PFSK-1 (cell line): Measurements from ENCODE around the gene CALB2.

ENCODE experiments used
- FOXP2 ChIP-seq: optimal IDR thresholded peaks from 2 replicates; pipeline ENCODE3; 2011; ENCODE audit warnings: borderline replicate concordance, control low read depth, inconsistent platforms; ENCODE audit not compliant: insufficient read depth; ENCODE audit errors: extremely low read length, extremely low read depth
- POLR2AphosphoS5 ChIP-seq: IDR thresholded peaks from 2 replicates; pipeline ENCODE4 v1.6.1; 2012; ENCODE audit warnings: low read depth, mild to moderate bottlenecking, control low read depth, low read length, moderate library complexity
- REST ChIP-seq, 2 experiments: IDR thresholded peaks; 2 replicates each; pipeline versions ENCODE4 v1.6.1 to v1.8.0; 2011 to 2012; ENCODE audit warnings: low read depth in 2 of 2, low read length in 2 of 2, control low read depth in 1 of 2, inconsistent platforms in 1 of 2, mild to moderate bottlenecking in 1 of 2, moderate library complexity in 1 of 2; ENCODE audit not compliant: insufficient read depth in 1 of 2
- SIN3A ChIP-seq: IDR thresholded peaks from 2 replicates; pipeline ENCODE4 v1.6.1; 2012; ENCODE audit warnings: mild to moderate bottlenecking, low read length, moderate library complexity, borderline replicate concordance; ENCODE audit not compliant: insufficient read depth
- TAF1 ChIP-seq: IDR thresholded peaks from 2 replicates; pipeline ENCODE4 v1.6.1; 2012; ENCODE audit warnings: low read length, control low read depth, borderline replicate concordance; ENCODE audit not compliant: insufficient read depth

The CALB2 gene

GRCh38 chr16:71328151-71328550 is 30.4 kb upstream of the CALB2 start:
- TF ChIP-seq FOXP2 (no peak), SIN3A (no peak), TAF1 (no peak), POLR2AphosphoS5 (no peak), REST (IDR thresholded peaks at IDR 0.05; ENCODE audit: insufficient read depth in 1 of 2, low read depth in 2 of 2, low read length in 2 of 2) (no peak)

GRCh38 chr16:71337631-71338030 is 20.9 kb upstream of the CALB2 start:
- TF ChIP-seq POLR2AphosphoS5 = no peak
- no peak for TF ChIP-seq TAF1
- TF ChIP-seq FOXP2 = no peak
- no peak for TF ChIP-seq REST (IDR thresholded peaks at IDR 0.05; ENCODE audit: insufficient read depth in 1 of 2, low read depth in 2 of 2, low read length in 2 of 2)

GRCh38 chr16:71338193-71338592 is 20.3 kb upstream of the CALB2 start:
- no peak for TF ChIP-seq FOXP2

- TF ChIP-seq FOXP2 (no peak), POLR2AphosphoS5 (no peak), TAF1 (no peak), SIN3A (no peak), REST (IDR thresholded peaks at IDR 0.05; ENCODE audit: insufficient read depth in 1 of 2, low read depth in 2 of 2, low read length in 2 of 2) (no peak)
Observed at GRCh38 chr16:71338632-71339031, 19.9 kb upstream of the CALB2 start.

GRCh38 chr16:71339236-71340171 is 19.0 kb upstream of the CALB2 start:
- TF ChIP-seq FOXP2 (no peak), REST (IDR thresholded peaks at IDR 0.05; ENCODE audit: insufficient read depth in 1 of 2, low read depth in 2 of 2, low read length in 2 of 2) (peak in 1 of 2 experiments; percentile 79; a peak in 1 of 4 replicates)
